Superior temporal gyrus (tissue), 1 donor: ENCODE data around the gene PDSS2.
"Not testable (repeated sequence)": the region's sequence is repeated elsewhere in the genome, so short reads cannot be mapped to it uniquely, and the experiment has no call there.

Experiments
- DNase-seq: peaks from one replicate; pipeline ENCODE4 v3.0.0-alpha.2; 2016; ENCODE audit errors: extremely low spot score

The PDSS2 gene

DNA sequence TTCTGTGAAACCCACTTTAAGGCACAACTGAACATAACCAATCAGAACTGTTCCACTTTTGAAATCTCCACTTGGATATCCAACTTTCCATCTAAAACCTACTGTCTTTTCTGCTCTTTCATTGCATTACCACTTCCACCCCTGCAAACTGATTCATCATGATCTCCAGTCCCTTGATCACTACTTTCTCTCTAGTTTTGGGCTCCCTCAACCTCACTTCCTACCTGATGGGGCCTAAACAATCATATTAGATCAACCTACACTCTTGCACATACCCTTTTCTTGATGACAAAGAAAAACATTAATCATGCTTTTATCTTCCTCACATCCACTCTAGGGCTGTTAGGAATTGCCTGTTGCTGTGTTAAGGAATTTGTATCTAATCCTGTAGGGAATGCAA, 137.6 kb downstream of the PDSS2 start:
- no peak for DNase-seq

DNA sequence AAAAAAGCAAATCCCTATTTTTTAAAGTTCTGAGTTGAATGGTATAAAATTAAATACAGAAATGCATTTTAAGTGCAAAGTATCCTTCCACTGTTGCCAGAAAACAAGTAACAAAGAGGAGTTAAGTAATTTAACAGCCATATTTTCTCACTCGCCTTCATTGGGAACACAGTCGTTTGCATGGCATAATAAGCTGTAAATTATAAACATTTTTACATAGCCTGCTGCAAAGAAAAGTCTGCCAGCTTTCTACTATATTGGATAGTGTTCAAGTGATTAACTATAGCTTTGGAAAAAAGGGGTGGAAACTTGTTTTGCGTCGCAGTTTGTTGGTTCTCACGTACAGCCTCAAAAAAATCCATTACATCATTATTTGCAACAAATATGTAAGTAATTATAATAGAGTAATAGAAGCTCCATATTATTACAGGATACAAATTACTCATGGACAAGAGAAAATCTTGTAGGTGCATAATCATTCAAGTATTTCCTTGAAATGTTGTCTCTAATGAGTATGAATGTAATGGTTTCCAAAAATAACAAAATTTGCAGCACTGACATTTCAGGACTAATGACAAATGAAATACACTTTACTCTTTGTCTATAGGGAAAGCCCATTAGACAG, 139.3 kb downstream of the PDSS2 start:
- no peak for DNase-seq

DNA sequence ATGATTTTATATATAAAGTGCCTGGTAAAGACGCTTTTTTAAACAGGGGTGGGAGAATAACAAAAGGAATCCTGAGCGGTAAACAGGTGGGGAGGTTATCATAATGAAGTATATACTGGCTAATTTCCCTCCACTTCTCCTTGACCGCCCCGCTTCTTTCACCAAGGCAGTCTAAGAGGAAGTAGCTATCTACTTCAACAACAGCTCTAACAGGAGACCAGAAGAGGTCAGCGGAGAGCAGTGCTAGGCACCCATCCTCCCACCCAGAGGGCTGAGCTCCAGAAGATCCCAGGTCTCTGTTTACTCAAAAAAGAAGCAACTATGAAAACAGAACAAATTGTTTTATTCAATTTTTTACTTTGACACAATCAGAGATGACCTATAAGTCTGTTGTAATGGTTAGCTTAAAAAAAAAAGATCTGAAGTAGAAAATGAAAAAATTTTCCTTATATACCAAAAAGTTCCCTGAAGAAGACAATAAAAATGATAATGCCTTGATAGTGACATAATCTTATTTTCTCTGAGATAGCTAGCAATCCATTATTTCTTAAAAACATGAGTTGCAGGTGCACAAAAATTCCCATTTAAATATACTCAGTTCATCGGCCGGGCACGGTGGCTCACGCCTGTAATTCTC, 141.1 kb downstream of the PDSS2 start:
- DNase-seq, result peak; percentile 73

DNA sequence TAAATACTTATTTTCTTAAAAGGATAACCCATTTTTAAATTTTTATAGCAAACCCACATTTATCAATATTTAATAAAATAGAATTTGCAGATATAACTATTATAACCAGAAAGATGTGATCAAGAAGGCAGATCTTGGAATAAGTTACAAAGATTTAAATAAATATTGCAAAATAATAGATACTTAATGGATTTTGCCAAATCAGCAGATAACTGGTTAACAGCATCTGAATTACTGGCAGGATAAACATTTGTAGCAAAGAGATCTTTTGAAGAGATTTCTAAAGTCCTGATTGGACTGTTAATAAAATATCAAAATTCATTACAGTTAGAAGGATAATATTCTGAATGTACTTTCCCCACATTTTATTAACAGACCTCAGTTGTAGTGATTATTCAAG, 144.2 kb downstream of the PDSS2 start:
- DNase-seq, result no peak

DNA sequence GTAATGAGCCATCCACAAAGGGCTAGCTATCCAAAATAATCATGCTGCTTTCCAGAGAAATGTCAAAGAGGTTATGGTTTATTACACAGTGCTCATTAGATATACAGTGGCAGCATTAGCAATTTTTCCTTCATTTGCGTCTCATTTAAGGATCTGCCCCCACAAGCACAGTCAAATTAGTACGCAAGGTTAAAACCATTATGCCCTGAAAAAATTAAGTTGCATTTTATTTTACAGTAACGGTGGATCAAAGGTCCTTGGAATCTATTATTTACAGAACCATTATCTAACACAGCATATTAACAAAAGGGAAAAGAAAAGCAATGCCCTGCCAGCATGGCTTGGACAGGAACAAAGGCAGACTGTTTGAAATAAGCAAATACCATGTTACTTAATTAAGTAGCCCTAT, 144.8 kb downstream of the PDSS2 start:
- DNase-seq, result no peak

DNA sequence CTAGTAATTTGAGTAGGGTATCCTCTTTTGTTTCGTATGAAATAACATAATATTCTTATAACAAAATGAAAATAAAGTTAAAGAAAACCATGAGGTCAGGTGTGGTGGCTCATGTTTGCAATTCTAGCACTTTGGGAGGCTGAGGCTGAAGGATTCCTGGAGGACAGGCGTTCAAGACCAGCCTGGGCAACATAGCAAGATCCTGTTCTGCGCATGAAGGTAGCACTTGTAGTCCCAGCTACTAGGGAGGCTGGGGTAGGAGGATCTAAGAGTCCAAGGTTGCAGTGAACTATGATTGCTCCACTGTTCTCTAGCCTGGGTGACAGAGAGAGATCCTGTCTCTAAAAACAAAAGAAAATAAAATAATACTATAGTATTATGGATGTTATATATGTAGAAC, 145.6 kb downstream of the PDSS2 start:
- no peak for DNase-seq

DNA sequence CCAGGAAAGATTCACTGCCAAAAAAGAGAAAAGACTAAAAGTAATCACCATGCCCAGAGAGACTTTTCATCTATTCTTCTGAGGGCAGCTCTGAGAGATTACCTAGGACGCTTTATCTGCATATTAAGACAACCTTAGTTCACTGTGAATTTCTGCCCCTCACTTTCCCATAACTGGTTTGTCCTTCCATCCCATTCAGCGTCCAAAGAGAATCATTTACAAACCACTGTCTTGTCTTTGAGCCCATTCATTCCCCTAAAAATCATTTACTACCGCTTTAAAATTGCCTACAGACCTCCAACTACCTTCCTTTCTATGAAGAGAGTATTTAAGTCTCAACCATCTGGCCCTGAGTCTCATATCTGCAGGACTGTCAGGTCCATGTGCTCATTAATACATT, 149.0 kb downstream of the PDSS2 start:
- DNase-seq, result no peak

DNA sequence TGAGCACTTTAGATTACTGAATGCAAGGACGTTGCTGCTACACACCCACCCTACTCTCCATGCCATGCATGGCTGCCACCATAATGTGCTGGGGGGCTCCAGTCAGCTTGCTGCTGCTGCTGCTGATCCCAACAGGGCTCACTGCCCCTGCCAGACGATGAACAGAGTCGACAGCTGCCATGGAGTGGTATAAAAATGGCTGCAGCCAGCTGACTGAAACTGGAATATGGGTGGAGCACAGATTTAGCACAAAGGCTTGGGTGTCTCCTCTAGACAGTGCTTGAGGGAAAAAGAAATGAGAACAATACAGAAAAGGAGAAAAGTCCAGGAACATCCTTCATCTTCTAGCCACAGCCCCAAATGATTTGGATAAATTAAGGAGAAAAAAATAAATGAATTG, 150.7 kb downstream of the PDSS2 start:
- no peak for DNase-seq

DNA sequence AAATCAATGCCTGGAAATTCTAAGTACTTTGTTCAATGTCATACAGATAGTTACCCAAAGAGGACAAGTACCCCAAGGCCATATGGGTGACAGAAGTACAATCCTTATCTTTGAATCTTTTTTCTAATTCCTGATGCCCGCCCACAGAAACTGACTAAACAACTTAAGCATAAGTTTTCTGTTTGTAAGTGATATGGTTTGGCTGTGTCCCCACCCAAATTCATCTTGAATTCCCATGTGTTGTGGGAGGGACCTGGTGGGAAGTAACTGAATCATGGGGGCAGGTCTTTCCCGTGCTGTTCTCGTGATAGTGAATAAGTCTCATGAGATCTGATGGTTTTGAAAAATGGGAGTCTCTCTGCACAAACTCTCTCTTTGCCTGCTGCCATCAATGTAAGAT, 153.4 kb downstream of the PDSS2 start:
- DNase-seq, result not testable (repeated sequence)

DNA sequence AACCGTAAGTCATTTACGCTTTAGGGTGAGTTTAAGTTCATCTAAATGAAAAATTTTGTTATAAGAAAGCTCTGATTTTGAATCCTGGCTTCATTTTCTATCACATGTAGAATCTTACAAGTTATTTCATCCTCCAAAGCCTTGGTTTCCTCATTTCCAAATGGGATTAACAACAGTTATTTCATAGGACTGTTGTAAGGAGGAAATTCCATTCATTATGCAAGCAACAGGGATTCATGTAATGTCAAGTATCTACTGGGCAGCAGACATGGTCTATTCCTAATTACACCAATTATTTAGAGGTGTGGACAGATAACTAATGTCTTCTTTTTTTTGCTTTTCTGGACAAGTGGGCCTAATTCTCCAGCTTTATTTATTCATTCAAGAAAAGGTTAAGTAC, 154.0 kb downstream of the PDSS2 start:
- no peak for DNase-seq

DNA sequence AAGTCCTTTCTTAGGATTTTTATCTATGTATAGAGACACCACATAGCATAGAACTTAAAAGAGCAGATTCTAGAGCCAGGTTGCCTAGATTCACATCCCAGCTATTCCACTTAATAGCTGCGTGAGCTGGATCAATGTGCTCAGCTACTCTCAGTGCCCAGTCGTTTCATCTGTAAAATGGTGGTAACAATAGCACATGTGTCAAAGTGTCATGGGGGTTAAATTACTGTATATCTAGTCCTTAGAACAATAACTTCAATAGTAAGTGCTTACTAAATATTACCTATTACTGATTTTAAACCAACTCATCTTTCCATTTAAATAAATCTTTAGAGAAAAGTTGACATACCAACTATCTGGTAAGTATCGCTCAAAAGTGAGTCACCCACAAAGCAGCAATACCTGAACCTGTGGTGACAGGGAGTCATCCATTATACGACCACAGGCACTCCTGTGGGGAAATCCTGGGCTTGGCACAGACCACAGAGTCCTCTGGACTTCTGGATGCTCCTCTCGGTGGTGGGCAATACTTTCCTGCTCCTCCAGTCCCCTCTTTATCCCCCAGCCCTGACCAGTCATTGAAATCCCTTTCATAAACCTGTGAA, 154.8 kb downstream of the PDSS2 start:
- no peak for DNase-seq

DNA sequence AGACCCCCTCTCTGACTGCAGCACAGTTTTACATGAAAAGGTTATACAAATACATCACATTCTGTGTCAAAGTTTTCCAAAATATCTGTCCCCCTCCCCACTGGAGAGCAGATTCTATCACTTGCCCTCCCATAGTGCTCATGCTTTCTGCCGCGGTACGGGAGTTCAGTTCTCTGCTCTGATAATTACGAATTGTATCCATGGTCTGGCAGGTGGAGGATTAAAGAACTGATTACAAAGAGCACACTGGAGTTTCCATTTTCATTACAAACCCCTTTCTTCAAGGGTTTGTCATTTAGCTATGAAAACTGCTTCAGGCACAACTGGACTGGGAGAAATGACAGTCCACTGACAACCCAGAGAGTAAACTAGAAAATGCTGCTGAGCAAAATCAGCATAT, 166.0 kb downstream of the PDSS2 start:
- DNase-seq, result no peak

DNA sequence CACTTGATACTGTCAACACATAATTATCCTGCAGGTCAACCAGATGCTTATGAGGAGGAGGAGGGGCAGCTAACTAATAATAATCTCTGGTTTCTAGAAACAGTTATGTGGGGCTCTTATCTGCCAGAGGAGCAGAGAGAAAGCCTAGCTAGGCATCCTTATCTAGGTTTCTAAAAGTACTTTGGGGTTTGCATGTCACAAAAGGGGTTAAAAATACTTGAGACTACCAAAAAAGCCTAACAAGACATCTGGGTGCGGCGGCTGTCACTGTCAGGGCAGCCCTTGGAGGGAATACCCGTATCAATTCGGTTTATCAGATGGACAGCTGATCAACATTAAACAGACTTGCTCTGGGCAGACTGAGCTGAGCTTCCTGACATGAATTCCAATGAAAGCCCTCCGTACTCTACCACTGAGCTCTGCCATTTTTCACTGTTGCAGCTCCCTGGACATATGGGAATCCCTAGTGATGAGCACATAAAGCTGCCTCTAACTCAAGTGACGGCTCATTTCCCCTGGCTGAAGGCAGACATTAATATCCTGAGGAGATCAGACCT, 166.6 kb downstream of the PDSS2 start:
- no peak for DNase-seq

DNA sequence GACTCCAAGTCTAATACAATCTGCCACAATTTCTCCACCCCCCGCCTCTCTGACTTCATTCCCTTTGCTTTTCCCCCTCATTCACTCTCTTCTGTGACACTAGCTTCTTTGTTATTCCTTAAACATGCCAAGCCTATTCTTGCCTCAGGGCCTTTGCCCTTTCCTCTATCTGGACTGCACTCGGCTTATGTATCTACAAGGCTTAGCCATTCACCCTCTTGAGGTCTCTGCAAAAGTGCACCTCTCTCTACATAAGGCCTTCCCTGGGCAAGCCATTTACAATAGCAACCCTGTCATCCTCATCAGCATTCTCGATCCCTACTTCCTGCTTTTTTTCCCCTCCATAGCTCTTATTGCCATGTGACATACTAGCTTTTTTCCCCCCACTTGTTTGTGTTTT, 168.9 kb downstream of the PDSS2 start:
- no peak for DNase-seq

DNA sequence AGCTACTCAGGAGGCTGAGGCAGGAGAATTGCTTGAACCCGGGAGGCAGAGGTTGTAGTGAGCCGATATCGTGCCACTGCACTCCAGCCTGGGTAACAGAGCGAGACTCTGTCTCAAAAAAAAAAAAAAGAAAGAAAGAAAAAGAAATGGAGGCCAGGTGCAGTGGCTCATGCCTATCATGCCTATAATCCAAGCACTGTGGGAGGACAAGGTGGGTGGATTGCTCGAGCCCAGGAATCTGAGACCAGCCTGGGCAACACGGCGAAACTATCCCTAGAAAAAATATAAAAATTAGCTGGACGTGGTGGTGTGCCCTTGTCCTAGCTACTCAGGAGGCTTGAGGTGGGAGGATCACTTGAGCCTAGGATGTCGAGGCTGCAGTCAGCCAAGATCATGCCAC, 170.1 kb downstream of the PDSS2 start:
- DNase-seq, result not testable (repeated sequence)

DNA sequence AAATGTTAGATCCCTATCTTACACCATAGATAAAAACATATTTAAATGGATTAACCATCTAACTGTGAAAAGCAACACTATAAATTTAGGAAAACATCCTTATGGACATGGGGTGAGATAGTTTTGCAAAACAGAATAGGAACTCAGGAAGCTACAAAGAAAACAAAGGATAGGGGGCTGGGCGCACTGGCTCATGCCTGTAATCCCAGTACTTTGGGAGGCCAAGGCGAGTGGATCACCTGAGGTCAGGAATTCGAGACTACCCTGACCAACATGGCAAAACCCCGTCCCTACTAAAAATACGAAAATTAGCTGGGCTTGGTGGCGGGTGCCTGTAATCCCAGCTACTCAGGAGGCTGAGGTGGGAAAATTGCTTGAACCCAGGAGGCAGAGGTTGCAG, 173.7 kb downstream of the PDSS2 start:
- DNase-seq, result not testable (repeated sequence)

DNA sequence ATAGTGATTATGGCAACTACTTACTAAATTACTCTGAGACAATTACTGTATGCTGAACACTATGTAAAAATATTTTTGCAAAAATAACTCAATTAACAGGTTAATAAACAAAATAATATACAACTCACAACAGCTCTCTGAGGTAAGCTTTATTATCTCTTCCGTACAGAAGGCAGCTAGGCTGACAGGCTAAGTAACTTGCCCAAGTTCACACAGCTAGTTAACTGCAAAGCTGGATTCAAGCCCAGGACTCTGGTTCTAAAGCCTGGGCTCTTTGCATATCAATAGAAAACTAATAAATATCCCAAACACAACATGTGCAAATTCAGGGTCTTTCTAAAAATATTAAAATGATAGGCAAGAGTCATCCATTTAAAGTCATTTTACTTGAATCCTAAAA, 174.6 kb downstream of the PDSS2 start:
- no peak for DNase-seq

DNA sequence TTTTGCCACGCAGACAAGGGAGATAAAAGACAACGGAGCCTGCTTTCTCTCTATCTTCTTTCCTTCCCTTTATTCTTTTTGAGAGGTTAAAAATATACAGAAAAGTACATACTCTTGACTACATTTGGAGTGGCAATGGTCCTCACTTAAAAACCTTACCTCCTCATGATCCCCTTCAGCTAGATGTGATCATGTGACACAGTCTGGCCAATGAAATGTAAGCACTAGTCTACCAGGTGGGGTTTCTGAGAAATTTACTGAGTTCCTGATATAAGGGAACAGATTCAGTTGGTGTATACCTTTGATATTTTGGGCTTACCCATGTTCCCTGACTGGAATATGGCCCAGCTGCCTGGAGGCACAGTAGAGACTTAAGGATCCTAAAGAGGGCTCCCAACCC, 178.6 kb downstream of the PDSS2 start:
- DNase-seq, result no peak

DNA sequence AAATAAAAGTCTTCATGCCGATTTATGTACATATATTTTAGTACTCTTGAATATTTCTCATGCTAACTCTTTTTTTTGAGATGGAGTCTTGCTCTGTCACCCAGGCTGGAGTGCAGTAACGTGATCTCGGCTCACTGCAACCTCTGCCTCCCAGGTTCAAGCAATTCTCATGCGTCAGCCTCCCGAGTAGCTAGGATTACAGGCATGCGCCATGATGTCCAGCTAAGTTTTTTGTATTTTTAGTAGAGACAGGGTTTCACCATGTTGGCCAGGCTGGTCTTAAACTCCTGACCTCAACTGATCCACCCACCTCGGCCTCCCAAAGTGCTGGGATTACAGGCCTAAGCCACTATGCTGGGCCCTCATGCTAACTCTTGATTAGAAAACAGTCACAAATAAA, 179.4 kb downstream of the PDSS2 start:
- DNase-seq, result not testable (repeated sequence)

DNA sequence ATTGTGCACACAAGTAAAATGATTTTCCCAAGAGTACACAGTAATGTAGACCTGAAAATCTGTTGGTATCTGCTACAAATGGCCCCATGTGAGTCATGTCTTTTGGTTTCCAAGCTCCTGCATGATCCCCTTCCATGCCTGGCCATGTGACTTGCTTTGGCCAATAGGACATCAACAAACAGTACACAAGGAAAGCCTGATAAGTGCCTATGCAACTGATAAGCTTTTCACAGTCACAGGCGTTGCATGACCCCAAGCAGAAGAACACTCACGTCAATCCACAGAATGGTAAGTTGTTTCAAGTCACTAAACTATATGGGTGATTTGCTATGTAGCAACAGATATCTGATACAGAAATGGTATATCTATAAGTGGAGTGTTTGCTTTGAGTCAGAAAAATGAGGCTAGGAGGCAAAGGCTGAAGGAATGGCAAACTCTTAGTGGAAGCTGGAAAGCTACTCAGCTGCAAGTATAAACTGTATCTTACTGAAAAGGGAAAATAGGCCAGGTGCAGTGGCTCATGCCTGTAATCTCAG, 184.0 kb downstream of the PDSS2 start:
- no peak for DNase-seq

DNA sequence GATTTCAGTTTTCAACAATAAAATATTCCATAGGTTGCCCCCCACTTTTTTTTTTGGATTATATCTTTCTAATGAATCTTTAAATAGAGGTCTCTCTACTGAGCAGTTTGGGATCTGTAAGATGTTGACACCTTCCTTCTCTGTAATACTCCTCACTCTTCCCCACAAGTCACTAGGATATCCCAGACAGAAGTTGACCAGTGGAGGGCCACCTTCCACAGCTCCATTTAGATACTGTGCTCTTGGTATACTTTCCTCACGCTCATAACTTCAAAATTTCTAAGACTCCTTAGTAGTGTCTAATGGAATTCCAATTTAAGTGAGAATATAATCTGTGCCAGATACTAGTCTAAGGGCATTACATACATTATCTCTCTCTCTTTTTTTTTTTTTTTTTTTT, 185.1 kb downstream of the PDSS2 start:
- no peak for DNase-seq

DNA sequence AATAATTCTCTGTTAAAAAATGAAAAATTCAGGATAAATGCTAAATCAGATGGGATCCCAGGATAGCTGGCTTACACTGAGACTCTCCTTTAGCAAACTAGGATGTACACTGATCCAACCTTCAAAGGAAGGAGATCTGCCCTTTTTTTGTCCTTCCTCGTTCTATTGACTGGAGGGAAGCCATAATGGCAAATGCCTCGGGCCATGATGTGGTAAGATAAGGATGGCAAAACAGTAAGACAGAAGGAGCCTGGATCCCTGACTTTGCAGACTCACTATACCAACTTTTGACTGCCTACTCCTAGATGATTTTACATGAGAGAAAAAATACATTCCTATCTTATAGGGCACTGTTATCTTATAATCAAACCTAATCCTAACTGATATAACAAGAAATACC, 187.1 kb downstream of the PDSS2 start:
- DNase-seq, result no peak

DNA sequence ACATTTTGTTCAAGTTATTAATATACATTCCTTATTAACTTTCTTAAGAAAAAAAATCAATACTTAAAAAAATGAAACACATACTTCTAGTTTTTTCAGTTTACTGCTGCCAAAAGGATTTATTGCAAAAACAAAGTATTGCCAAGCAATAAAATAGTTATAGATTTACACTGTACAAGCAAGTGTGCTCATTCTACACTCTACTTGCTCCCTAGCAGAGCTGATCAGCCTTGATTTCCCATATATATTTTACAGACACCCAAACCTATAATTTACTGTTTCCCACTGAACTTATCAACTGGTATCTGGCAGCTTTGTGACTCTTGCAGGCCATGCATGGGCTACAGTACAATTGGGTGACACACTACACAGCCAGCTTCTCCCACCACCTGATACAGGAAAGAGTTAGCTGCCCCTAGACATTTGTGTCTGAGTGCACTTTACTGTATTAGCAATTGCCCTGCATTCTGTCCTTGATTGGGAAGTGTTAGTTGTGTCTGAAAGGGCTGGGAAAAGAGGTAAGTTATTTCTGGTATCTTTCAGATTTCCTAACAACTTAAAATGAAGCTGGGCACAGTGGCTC, 188.1 kb downstream of the PDSS2 start:
- no peak for DNase-seq
